SK-N-MC (cell line): Measurements from ENCODE around the gene LGI4.

Experiments
- DNase-seq: peaks from one replicate; pipeline ENCODE4 v3.0.0-alpha.2; 2011; ENCODE audit warnings: low read depth, low spot score
- H3K27ac ChIP-seq: fragments of 200-600 bp; sonication (generic); 2 replicates; pipeline ENCODE4 v1.5.1; 2016; ENCODE audit warnings: mixed run types
- H3K36me3 ChIP-seq: fragments of 200-600 bp; sonication (generic); 2 replicates; pipeline ENCODE4 v1.6.1; 2017; ENCODE audit warnings: antibody characterized with exemption, low read length, mixed read lengths; ENCODE audit not compliant: insufficient read depth
- H3K4me3 ChIP-seq: fragments of 200-600 bp; sonication (generic); 2 replicates; pipeline ENCODE4 v1.5.1; 2016
- H3K9ac ChIP-seq: fragments of 200-600 bp; sonication (generic); 2 replicates; pipeline ENCODE4 v1.8.0; 2017; ENCODE audit warnings: mixed run types, mixed read lengths; ENCODE audit not compliant: insufficient read length
- H3K9me3 ChIP-seq: fragments of 200-600 bp; sonication (generic); 2 replicates; pipeline ENCODE4 v1.6.1; 2017; ENCODE audit warnings: low read depth, mild to moderate bottlenecking, antibody characterized with exemption, low read length, moderate library complexity, mixed read lengths
- EZH2 ChIP-seq: fragments of 200-600 bp; sonication (generic); IDR thresholded peaks from one replicate; pipeline ENCODE4 v1.6.1; 2017; ENCODE audit warnings: antibody characterized with exemption
- FOXP2 ChIP-seq: optimal IDR thresholded peaks from 2 replicates; pipeline ENCODE3; 2011; ENCODE audit warnings: mild to moderate bottlenecking, moderate library complexity; ENCODE audit not compliant: insufficient read depth; ENCODE audit errors: extremely low read length, control extremely low read depth
- POLR2AphosphoS5 ChIP-seq: IDR thresholded peaks from 2 replicates; pipeline ENCODE4 v1.6.1; 2012; ENCODE audit warnings: mild to moderate bottlenecking, low read depth, low read length, borderline replicate concordance

Gene LGI4

DNA sequence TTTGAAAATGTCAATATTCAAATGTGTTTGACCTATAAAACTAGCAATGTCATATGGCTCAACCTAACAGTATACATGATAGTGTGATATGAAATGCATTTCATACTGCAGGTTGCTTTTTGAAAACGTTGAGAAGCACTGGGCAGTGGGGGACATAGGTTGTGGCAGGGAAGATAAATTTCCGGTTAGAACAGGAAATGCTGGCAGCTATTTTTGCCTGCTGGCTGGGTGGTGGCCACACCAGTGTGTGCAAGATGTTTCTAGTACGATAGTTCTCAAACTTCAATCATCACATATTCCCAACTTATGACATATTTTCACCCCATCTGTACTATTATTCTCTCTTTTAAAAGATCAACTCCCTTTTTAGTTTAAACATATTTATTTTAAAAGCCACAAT, 36.9 kb upstream of the LGI4 start:
- no peak for DNase-seq
- Histone ChIP-seq H3K4me3 (no peak overlapping the region), H3K9ac (no peak overlapping the region), H3K9me3 (no peaks in the 10 kb centered on the region), H3K36me3 (no peaks in the 10 kb centered on the region), H3K27ac (no peak overlapping the region)
- no peak for TF ChIP-seq FOXP2
- TF ChIP-seq POLR2AphosphoS5 = no peak
- TF ChIP-seq EZH2 = no peak

DNA sequence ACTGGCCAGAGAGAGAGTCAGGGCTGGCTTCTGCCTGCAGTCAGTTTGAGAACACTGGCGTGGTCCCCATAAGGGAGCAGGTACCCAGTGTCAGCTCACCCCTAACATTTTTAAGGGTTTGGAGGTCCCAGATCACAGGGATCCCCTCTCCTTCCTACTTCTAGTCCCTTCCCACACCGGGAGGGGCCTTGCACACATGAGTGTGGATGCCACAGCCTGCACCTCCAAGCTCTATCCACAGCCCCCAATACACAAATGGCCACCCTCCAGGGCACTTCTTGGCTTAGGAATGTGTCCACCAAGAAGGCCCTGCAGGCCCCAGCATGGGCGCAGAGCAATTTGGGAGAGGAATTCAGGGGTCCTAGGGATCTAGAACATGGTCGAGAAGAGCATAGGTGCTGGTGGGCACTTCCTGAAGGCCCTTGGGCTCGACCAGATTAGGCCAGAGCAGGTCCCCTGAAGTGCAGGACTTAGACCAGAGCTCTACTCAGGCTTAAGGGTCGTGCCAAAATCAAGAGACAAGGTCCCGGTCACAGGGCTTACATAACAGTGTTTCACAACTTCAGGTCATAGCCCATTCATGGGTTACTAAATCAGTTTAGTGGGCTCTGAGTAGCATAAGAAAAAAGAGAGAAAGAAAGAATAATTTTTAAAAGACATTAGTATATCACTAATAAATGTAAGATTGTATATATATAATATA, 35.7 kb upstream of the LGI4 start:
- TF ChIP-seq FOXP2 (no peak), POLR2AphosphoS5 (no peak), EZH2 (no peak)
- H3K36me3 ChIP-seq = no peaks in the 10 kb centered on the region
- H3K4me3 ChIP-seq = no peak overlapping the region
- no peak overlapping the region for H3K9ac ChIP-seq
- H3K27ac ChIP-seq = no peak overlapping the region
- H3K9me3 ChIP-seq = no peaks in the 10 kb centered on the region
- DNase-seq = no peak

DNA sequence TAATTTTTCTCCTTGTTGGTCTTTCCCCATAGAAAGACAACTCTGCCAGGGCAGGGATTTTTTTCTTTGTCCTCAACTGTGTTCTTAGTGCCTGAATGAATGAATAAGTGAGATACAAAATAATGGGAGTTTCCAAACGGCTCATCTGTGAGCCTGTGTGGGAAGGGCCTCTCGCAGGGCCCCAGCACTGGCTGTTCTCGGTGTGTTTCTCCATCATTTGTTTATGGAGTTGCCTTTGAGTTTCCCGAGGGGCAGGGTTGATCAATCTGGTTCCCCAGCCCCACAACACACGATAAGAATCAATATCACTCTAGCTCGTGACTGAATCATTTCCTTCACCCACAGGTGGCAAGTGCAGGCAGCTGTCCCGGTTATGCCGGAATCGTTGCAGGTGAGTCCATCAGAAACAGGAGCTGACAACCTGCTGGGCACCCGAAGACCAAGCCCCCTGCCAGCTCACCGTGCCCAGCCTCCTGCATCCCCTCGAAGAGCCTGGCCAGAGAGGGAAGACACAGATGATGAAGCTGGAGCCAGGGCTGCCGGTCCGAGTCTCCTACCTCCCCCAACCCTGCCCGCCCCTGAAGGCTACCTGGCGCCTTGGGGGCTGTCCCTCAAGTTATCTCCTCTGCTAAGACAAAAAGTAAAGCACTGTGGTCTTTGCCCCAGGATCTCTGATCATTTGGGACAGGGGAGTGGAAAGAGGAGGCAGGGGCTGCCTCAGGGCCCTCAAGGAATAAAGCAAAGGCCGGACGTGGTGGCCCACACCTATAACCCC, 34.5 kb upstream of the LGI4 start:
- no peak for DNase-seq
- TF ChIP-seq EZH2 (no peak), POLR2AphosphoS5 (no peak), FOXP2 (no peak)
- H3K36me3 ChIP-seq = no peaks in the 10 kb centered on the region

GRCh38 chr19:35168196-35168595, 33.3 kb upstream of the LGI4 start:
- no peak overlapping the region for H3K9ac ChIP-seq
- no peaks in the 10 kb centered on the region for H3K36me3 ChIP-seq
- no peaks in the 10 kb centered on the region for H3K9me3 ChIP-seq
- H3K4me3 ChIP-seq = no peak overlapping the region
- no peak overlapping the region for H3K27ac ChIP-seq
- TF ChIP-seq POLR2AphosphoS5 (no peak), EZH2 (no peak), FOXP2 (no peak)
- no peak for DNase-seq

More for the DNA sequence above, 34.5 kb upstream of the LGI4 start:
- Histone ChIP-seq H3K4me3 (no peak overlapping the region), H3K9me3 (no peaks in the 10 kb centered on the region), H3K9ac (no peak overlapping the region), H3K27ac (no peak overlapping the region)

DNA sequence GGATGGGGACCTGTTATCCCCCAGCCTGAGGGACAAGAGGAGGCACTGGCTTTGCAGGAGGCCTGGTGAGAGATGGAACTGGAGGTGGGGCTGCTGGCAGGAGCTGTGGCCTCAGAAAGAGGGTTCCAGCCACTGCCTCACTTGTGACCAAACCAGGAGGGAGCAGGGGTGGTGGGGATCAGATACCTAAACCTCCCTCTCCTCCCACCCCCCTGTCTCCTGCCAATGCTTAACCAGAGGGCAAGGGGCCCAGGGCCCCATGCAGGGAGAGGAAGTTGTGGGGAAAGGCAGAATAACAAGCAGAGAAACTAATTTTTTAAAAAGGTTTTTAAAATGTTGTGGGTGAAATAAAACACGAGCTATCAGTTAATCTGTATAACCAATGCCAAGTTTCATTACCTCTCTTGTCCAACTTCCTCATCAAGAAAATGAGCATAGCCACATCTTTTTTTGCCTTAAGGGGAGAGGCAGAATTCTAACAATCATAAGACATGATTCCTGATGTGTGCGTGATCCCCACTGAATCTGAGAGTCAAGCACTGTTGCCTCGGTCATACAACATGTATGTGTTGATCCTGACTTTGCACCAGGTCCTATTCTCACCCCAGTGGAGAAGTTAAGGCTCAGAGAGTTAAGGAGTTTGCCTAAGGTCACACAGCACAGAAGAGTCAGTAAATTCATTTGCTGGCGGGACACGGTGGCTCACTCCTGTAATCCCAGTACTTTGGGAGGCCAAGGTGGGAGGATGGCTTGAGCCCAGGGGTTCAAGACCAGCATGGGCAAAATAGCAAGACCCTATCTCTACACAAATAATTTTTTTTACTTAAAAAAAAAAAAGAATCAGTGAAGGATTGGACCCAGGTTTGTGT, 32.6 kb upstream of the LGI4 start:
- Histone ChIP-seq H3K27ac (no peak overlapping the region), H3K9ac (no peak overlapping the region), H3K36me3 (no peaks in the 10 kb centered on the region), H3K9me3 (no peaks in the 10 kb centered on the region), H3K4me3 (no peak overlapping the region)
- TF ChIP-seq EZH2 = no peak
- no peak for TF ChIP-seq FOXP2
- TF ChIP-seq POLR2AphosphoS5 = no peak
- DNase-seq = no peak

- no peak for DNase-seq
- Histone ChIP-seq H3K9me3 (no peaks in the 10 kb centered on the region), H3K27ac (no peak overlapping the region), H3K36me3 (no peaks in the 10 kb centered on the region), H3K4me3 (no peak overlapping the region), H3K9ac (no peak overlapping the region)
- no peak for TF ChIP-seq EZH2
- TF ChIP-seq FOXP2 = no peak
Measured at GRCh38 chr19:35166100-35167063, 31.5 kb upstream of the LGI4 start.

DNA sequence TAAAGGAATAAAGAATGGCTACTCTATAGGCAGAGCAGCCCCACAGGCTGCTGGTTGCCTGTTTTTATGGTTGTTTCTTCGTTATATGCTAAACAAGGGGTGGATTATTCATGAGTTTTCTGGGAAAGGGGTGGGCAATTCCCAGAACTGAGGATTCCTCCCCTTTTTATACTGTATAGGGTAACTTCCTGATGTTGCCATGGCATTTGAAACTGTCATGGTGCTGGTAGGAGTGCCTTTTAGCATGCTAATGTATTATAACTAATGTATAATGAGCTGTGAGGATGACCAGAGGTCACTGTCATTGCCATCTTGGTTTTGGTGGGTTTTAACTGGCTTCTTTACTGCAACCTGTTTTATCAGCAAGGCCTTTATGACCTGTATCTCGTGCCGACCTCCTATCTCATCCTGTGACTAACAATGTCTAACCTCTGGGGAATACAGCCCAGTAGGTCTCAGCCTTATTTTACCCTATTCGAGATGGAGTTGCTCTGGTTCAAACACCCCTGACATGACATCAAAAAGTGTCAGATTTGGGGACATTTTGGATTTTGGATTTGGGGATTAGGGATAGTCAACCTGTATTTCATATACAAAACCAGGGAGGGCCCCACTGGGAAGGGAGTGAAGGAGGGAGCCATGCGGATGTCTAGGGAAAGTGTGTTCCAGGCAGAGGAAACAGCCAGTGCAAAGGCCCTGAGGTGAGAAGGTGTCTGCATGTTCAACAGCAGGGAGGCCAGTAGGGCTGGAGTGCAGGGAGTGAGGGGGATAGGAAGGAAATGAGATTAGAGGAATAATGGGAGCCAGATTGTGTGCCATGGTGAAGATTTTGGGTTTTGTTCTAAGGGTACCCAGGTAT, 30.6 kb upstream of the LGI4 start:
- DNase-seq = no peak
- H3K9ac ChIP-seq = no peak overlapping the region
- TF ChIP-seq POLR2AphosphoS5 (no peak), EZH2 (no peak), FOXP2 (no peak)
- no peaks in the 10 kb centered on the region for H3K9me3 ChIP-seq
- H3K27ac ChIP-seq = no peak overlapping the region
- no peak overlapping the region for H3K4me3 ChIP-seq
- no peaks in the 10 kb centered on the region for H3K36me3 ChIP-seq
